Fibroblast of the aortic adventitia (primary cell): Measurements from ENCODE around the gene HMX2. TPM values are rescaled to one million over a fixed set of nuclear protein-coding genes. Genes with fewer than 3 reads are reported as not detected.
A peak's percentile ranks its signal among the peaks of the same experiment; 100 is the strongest.

Experiments
- DNase-seq: peaks from one replicate; pipeline ENCODE4 v3.0.0-alpha.2; 2010; ENCODE audit warnings: low read depth
- H3K4me3 ChIP-seq: 2 replicates; pipeline ENCODE4 v1.5.1; 2011; ENCODE audit warnings: low read depth, mild to moderate bottlenecking, control low read depth, low read length, moderate library complexity
- CTCF ChIP-seq: IDR thresholded peaks from 2 replicates; pipeline ENCODE4 v1.5.1; 2011; ENCODE audit warnings: mild to moderate bottlenecking, low read length, control low read depth, inconsistent platforms; ENCODE audit not compliant: insufficient read depth
- total RNA-seq: library from RNA; depleted of rRNA; stranded (reverse); fragments of >200 nt; gene quantifications from 2 replicates; pipeline ENCODE4 v1.2.3, GENCODE V29; 2012; ENCODE audit warnings: low replicate concordance

Gene HMX2
- total RNA-seq, 1 donor: not detected

GRCh38 chr10:123117644-123118417, 30.1 kb upstream of the HMX2 start:
- H3K4me3 ChIP-seq: no peak overlapping the region
- no peak for DNase-seq
- TF ChIP-seq CTCF: peak; percentile 4

- no peak overlapping the region for H3K4me3 ChIP-seq
- no peak for DNase-seq
- no peak for TF ChIP-seq CTCF
Measured at GRCh38 chr10:123119081-123119480, 28.9 kb upstream of the HMX2 start.

GRCh38 chr10:123126246-123126645, 21.7 kb upstream of the HMX2 start:
- H3K4me3 ChIP-seq: no peak overlapping the region
- no peak for DNase-seq
- TF ChIP-seq CTCF: no peak

GRCh38 chr10:123129618-123130271, 18.2 kb upstream of the HMX2 start:
- no peak for TF ChIP-seq CTCF
- H3K4me3 ChIP-seq: no peak overlapping the region
- no peak for DNase-seq

GRCh38 chr10:123132576-123133477, 15.1 kb upstream of the HMX2 start:
- peak; percentile 87 for DNase-seq
- peak overlapping the region; percentile 50 for H3K4me3 ChIP-seq
- TF ChIP-seq CTCF: peak; percentile 91

- no peak for TF ChIP-seq CTCF
- no peak overlapping the region for H3K4me3 ChIP-seq
- DNase-seq: no peak
Measured at GRCh38 chr10:123133541-123134342, 14.2 kb upstream of the HMX2 start.
